Naive thymus-derived CD4-positive, alpha-beta T cell (primary cell): ENCODE data around the gene NSL1. TPM values are rescaled to one million over a fixed set of nuclear protein-coding genes. Genes with fewer than 3 reads are reported as not detected.
A peak's percentile ranks its signal among the peaks of the same experiment; 100 is the strongest.
"Not testable (repeated sequence)": the region's sequence is repeated elsewhere in the genome, so short reads cannot be mapped to it uniquely, and the experiment has no call there.

Source experiments
- ATAC-seq: fragments of 150-1000 bp; cut with Tn5 transposase; 2 replicates; pipeline ENCODE4 v1.10.0; 2021; ENCODE audit warnings: mild to moderate bottlenecking, moderate library complexity
- CTCF ChIA-PET: fragments of 350-600 bp; sonication (Branson Sonifier 250); formaldehyde crosslinking; loops from one replicate; lab custom pipeline; 2021; ENCODE audit warnings: antibody characterized with exemption; lab: Charles Lee
- POLR2A ChIA-PET: fragments of 350-600 bp; sonication (Branson Sonifier 250); formaldehyde crosslinking; loops from one replicate; lab custom pipeline; 2021; ENCODE audit warnings: antibody characterized with exemption, inconsistent platforms; lab: Charles Lee
- DNase-seq, 9 donors: peaks; one replicate each; pipeline versions ENCODE4 v3.0.0 to v3.0.0-alpha.2; 2020 to 2022; ENCODE audit warnings: mixed read lengths in 1 of 9
- H3K27ac ChIP-seq: one replicate; pipeline ENCODE4 v1.7.0; 2013; ENCODE audit warnings: mild to moderate bottlenecking, low read depth, low read length, moderate library complexity
- H3K27me3 ChIP-seq, 2 donors: one replicate each; pipeline ENCODE4 v1.7.0; 2013; ENCODE audit warnings: low read length in 2 of 2, mild to moderate bottlenecking in 2 of 2, moderate library complexity in 2 of 2; ENCODE audit not compliant: control insufficient read depth in 2 of 2, insufficient read depth in 2 of 2
- H3K36me3 ChIP-seq, 3 experiments: 1 replicate in 2 of 3; 2 replicates in 1 of 3; pipeline ENCODE4 v1.7.0; 2013; ENCODE audit warnings: low read length in 3 of 3, mild to moderate bottlenecking in 3 of 3, moderate library complexity in 1 of 3; ENCODE audit not compliant: insufficient read depth in 3 of 3, control insufficient read depth in 2 of 3
- H3K4me1 ChIP-seq, 2 donors: one replicate each; pipeline ENCODE4 v1.7.0; 2013; ENCODE audit warnings: low read length in 2 of 2, mild to moderate bottlenecking in 2 of 2, moderate library complexity in 1 of 2; ENCODE audit not compliant: control insufficient read depth in 2 of 2, insufficient read depth in 2 of 2
- H3K4me3 ChIP-seq: 2 replicates; pipeline ENCODE4 v1.7.0; 2013; ENCODE audit warnings: mild to moderate bottlenecking, low read length
- H3K9me3 ChIP-seq, 3 experiments: 1 replicate in 2 of 3; 2 replicates in 1 of 3; pipeline ENCODE4 v1.7.0; 2013; ENCODE audit warnings: low read length in 3 of 3; ENCODE audit not compliant: control insufficient read depth in 2 of 3
- H3K27ac Mint-ChIP-seq, 9 donors: one replicate each; pipeline ENCODE4 v1.8.0; 2020 to 2022; ENCODE audit warnings: mixed read lengths in 9 of 9, mild to moderate bottlenecking in 8 of 9, moderate library complexity in 5 of 9, inconsistent platforms in 2 of 9
- H3K27me3 Mint-ChIP-seq, 5 donors: one replicate each; pipeline ENCODE4 v1.8.0; 2021 to 2022; ENCODE audit warnings: mixed read lengths in 5 of 5, mild to moderate bottlenecking in 1 of 5
- H3K36me3 Mint-ChIP-seq, 5 donors: one replicate each; pipeline ENCODE4 v1.8.0; 2020 to 2022; ENCODE audit warnings: mixed read lengths in 5 of 5, mild to moderate bottlenecking in 3 of 5, inconsistent platforms in 1 of 5
- H3K4me1 Mint-ChIP-seq, 7 donors: one replicate each; pipeline ENCODE4 v1.8.0; 2020 to 2022; ENCODE audit warnings: mixed read lengths in 7 of 7, mild to moderate bottlenecking in 3 of 7, inconsistent platforms in 1 of 7
- H3K4me3 Mint-ChIP-seq, 10 donors: one replicate each; pipeline ENCODE4 v1.8.0; 2020 to 2022; ENCODE audit warnings: mild to moderate bottlenecking in 10 of 10, mixed read lengths in 10 of 10, moderate library complexity in 6 of 10, inconsistent platforms in 2 of 10
- H3K9me3 Mint-ChIP-seq, 11 donors: one replicate each; pipeline ENCODE4 v1.8.0; 2020 to 2022; ENCODE audit warnings: mixed read lengths in 11 of 11, mild to moderate bottlenecking in 4 of 11, inconsistent platforms in 1 of 11, moderate library complexity in 1 of 11
- intact Hi-C, 2 donors: fragments of 100-400 bp; cut with micrococcal nuclease; formaldehyde crosslinking; loops; one replicate each; pipeline ENCODE4 v1.15.1; 2023
- polyA plus RNA-seq, 2 donors: library from polyadenylated mRNA; unstranded; fragments of 300-500 nt; fragmentation: Illumina TruSeq; gene quantifications; one replicate each; pipeline ENCODE4 v1.2.3, GENCODE V29; 2021
- total RNA-seq, 6 experiments: library from RNA in 5 of 6; stranded (reverse) in 5 of 6; gene quantifications; 1 replicate in 5 of 6; 2 replicates in 1 of 6; pipeline ENCODE4 v1.2.3 and lab custom pipeline; 2021 to 2026

The NSL1 gene
- total and polyA plus RNA-seq, 7 experiments from 2014 or later: 22.3 to 79.3 (median 37.7) TPM

GRCh38 chr1:212779086-212779485 is 12.5 kb downstream of the NSL1 start:
- POLR2A ChIA-PET, CTCF ChIA-PET, H3K27ac Mint-ChIP-seq, H3K9me3 ChIP-seq, H3K27me3 Mint-ChIP-seq, H3K4me1 ChIP-seq, H3K27ac ChIP-seq, H3K27me3 ChIP-seq, DNase-seq, H3K4me3 Mint-ChIP-seq, ATAC-seq, H3K9me3 Mint-ChIP-seq, H3K4me3 ChIP-seq: not testable (repeated sequence)
- intact Hi-C loops: loop anchor here in 1 of 2 donors (2.0 kb wide), 1 partner anchor 22 kb away; no protein-coding TSS in a partner anchor
- H3K4me1 Mint-ChIP-seq: peaks cover 5 to 19% (median 11%) of the 10 kb centered on the region in 7 donors
- H3K36me3 Mint-ChIP-seq: peaks cover 0 to 33% (median 19%) of the 10 kb centered on the region in 5 donors
- H3K36me3 ChIP-seq: peaks cover 0 to 12% (median 6%) of the 10 kb centered on the region in 3 experiments

GRCh38 chr1:212777151-212777550 is 14.4 kb downstream of the NSL1 start:
- peaks cover 0 to 2% (median 0%) of the 10 kb centered on the region in 11 donors for H3K9me3 Mint-ChIP-seq
- Histone ChIP-seq H3K27ac (no peak overlapping the region), H3K9me3 (no peaks in the 10 kb centered on the region), H3K27me3 (no peaks in the 10 kb centered on the region), H3K36me3 (peaks cover 0 to 6% (median 4%) of the 10 kb centered on the region in 3 experiments), H3K4me1 (no peaks in the 10 kb centered on the region), H3K4me3 (no peak overlapping the region)
- ChIA-PET CTCF (interaction anchor here (0.8 to 2.2 kb wide), 4 partner anchors 28 to 300 kb away, joined by 3 to 15 read pairs (median 6); no protein-coding TSS in a partner anchor), POLR2A (interaction anchor here (0.9 kb wide), 1 partner anchor 14 kb away, joined by 4 read pairs; the partner anchor contains the start of genes NSL1 and TATDN3)
- intact Hi-C loops: loop anchor here in 1 of 2 donors (2.0 kb wide), 1 partner anchor 22 kb away; no protein-coding TSS in a partner anchor
- ATAC-seq (no peak), DNase-seq (no peak)
- H3K27me3 Mint-ChIP-seq: no peaks in the 10 kb centered on the region
- H3K36me3 Mint-ChIP-seq: peaks cover under 1 to 38% (median 27%) of the 10 kb centered on the region in 5 donors
- H3K27ac Mint-ChIP-seq: peak overlapping the region in 2 of 9 donors; percentile 13 to 60
- no peak overlapping the region for H3K4me3 Mint-ChIP-seq
- H3K4me1 Mint-ChIP-seq: peaks cover 4 to 33% (median 19%) of the 10 kb centered on the region in 7 donors

- DNase-seq (no peak), ATAC-seq (no peak)
- peaks cover 0 to 17% (median 6%) of the 10 kb centered on the region in 11 donors for H3K9me3 Mint-ChIP-seq
- Histone ChIP-seq H3K27me3 (no peaks in the 10 kb centered on the region), H3K36me3 (peaks cover 0 to 15% (median 0%) of the 10 kb centered on the region in 3 experiments), H3K27ac (no peak overlapping the region), H3K9me3 (peaks cover 0 to 5% (median 0%) of the 10 kb centered on the region in 3 experiments), H3K4me1 (no peaks in the 10 kb centered on the region), H3K4me3 (no peak overlapping the region)
- ChIA-PET CTCF (interaction anchor here (1.6 to 2.2 kb wide), 2 partner anchors 108 to 110 kb away, joined by 3 to 15 read pairs; no protein-coding TSS in a partner anchor), POLR2A (no interaction called here)
- intact Hi-C loops: no loop called here
- H3K4me1 Mint-ChIP-seq: peaks cover 4 to 33% (median 19%) of the 10 kb centered on the region in 7 donors
- H3K36me3 Mint-ChIP-seq: peaks cover 8 to 55% (median 41%) of the 10 kb centered on the region in 5 donors
- H3K4me3 Mint-ChIP-seq: no peak overlapping the region
- no peaks in the 10 kb centered on the region for H3K27me3 Mint-ChIP-seq
- peak overlapping the region in 2 of 9 donors; percentile 28 to 35 for H3K27ac Mint-ChIP-seq
These were observed 16.3 kb downstream of the NSL1 start for GRCh38 chr1:212775241-212775640.

- Histone ChIP-seq H3K9me3 (peaks cover 0 to 10% (median 3%) of the 10 kb centered on the region in 3 experiments), H3K27ac (no peak overlapping the region), H3K27me3 (no peaks in the 10 kb centered on the region), H3K4me1 (no peaks in the 10 kb centered on the region), H3K36me3 (peaks cover 0 to 15% (median 0%) of the 10 kb centered on the region in 3 experiments), H3K4me3 (no peak overlapping the region)
- no peak for DNase-seq
- ChIA-PET CTCF (interaction anchor here (1.6 kb wide), 1 partner anchor 109 kb away, joined by 3 read pairs; no protein-coding TSS in a partner anchor), POLR2A (no interaction called here)
- intact Hi-C loops: no loop called here
- Mint-ChIP-seq H3K4me1 (peaks cover 10 to 40% (median 21%) of the 10 kb centered on the region in 7 donors), H3K4me3 (no peak overlapping the region), H3K36me3 (peaks cover 10 to 62% (median 48%) of the 10 kb centered on the region in 5 donors), H3K27ac (peak overlapping the region in 1 of 9 donors; percentile 2), H3K9me3 (peaks cover 0 to 23% (median 11%) of the 10 kb centered on the region in 11 donors), H3K27me3 (no peaks in the 10 kb centered on the region)
- peak; percentile 49 for ATAC-seq
These were observed 17.0 kb downstream of the NSL1 start for GRCh38 chr1:212774584-212774983.

- Mint-ChIP-seq H3K27ac (peak overlapping the region in 1 of 9 donors; percentile 4), H3K27me3 (no peaks in the 10 kb centered on the region), H3K9me3 (peaks cover 0 to 39% (median 23%) of the 10 kb centered on the region in 11 donors), H3K36me3 (peaks cover 15 to 72% (median 61%) of the 10 kb centered on the region in 5 donors), H3K4me3 (no peak overlapping the region), H3K4me1 (peaks cover 17 to 47% (median 27%) of the 10 kb centered on the region in 7 donors)
- intact Hi-C loops: no loop called here
- no peaks in the 10 kb centered on the region for H3K27me3 ChIP-seq
- no peak overlapping the region for H3K4me3 ChIP-seq
- H3K4me1 ChIP-seq: no peaks in the 10 kb centered on the region
- ATAC-seq: no peak
- CTCF ChIA-PET: interaction anchor here (0.7 to 2.0 kb wide), 3 partner anchors 9 to 108 kb away, joined by 4 to 5 read pairs (median 4); no protein-coding TSS in a partner anchor
- POLR2A ChIA-PET: interaction anchor here (1.2 kb wide), 1 partner anchor 18 kb away, joined by 6 read pairs; the partner anchor contains the start of gene NSL1
- H3K9me3 ChIP-seq: peaks cover 0 to 18% (median 17%) of the 10 kb centered on the region in 3 experiments
- no peak overlapping the region for H3K27ac ChIP-seq
- DNase-seq: no peak
- H3K36me3 ChIP-seq: peaks cover 0 to 15% (median 0%) of the 10 kb centered on the region in 3 experiments
These were observed 18.6 kb downstream of the NSL1 start for GRCh38 chr1:212773011-212773410.

- peaks cover 10 to 56% (median 32%) of the 10 kb centered on the region in 11 donors for H3K9me3 Mint-ChIP-seq
- peaks cover 24 to 78% (median 67%) of the 10 kb centered on the region in 5 donors for H3K36me3 Mint-ChIP-seq
- H3K36me3 ChIP-seq: peaks cover 0 to 15% (median 0%) of the 10 kb centered on the region in 3 experiments
- peaks cover 17 to 50% (median 35%) of the 10 kb centered on the region in 7 donors for H3K4me1 Mint-ChIP-seq
- H3K27ac Mint-ChIP-seq: no peak overlapping the region
- no peaks in the 10 kb centered on the region for H3K27me3 ChIP-seq
- H3K27ac ChIP-seq: no peak overlapping the region
- ATAC-seq (no peak), DNase-seq (no peak)
- H3K4me3 Mint-ChIP-seq: no peak overlapping the region
- H3K27me3 Mint-ChIP-seq: no peaks in the 10 kb centered on the region
- H3K9me3 ChIP-seq: peaks cover 0 to 18% (median 17%) of the 10 kb centered on the region in 3 experiments
- CTCF ChIA-PET: interaction anchor here (0.7 to 2.0 kb wide), 3 partner anchors 10 to 106 kb away, joined by 3 to 5 read pairs (median 5); no protein-coding TSS in a partner anchor
- no peaks in the 10 kb centered on the region for H3K4me1 ChIP-seq
- intact Hi-C loops: no loop called here
- POLR2A ChIA-PET: no interaction called here
- H3K4me3 ChIP-seq: no peak overlapping the region
These were observed 20.2 kb downstream of the NSL1 start for GRCh38 chr1:212771341-212771740.
